ENCODE results near the gene SPDYE8. TPM values are rescaled to one million over a fixed set of nuclear protein-coding genes. Genes with fewer than 3 reads are reported as not detected.
"Not testable (repeated sequence)": the region's sequence is repeated elsewhere in the genome, so short reads cannot be mapped to it uniquely, and the experiment has no call there.

Gene SPDYE8
- total RNA-seq, 4 donors from 2014 or later: not detected

GRCh38 chr7:72975656-72976286, 53.8 kb downstream of the SPDYE8 start:
- H3K36me3 ChIP-seq; H3K9me3 ChIP-seq; H3K4me3 ChIP-seq; H3K4me1 ChIP-seq; intact Hi-C loops (cut with DNase I); H3K27ac ChIP-seq (replicated peaks in 1 of 4); H3K27me3 ChIP-seq: not testable (repeated sequence)
- no CpG with 5 or more reads among the region's 55 CpGs for WGBS
- DNase-seq (ENCODE audit: extremely low spot score): peak; percentile 8

- H3K4me1 ChIP-seq; H3K27ac ChIP-seq (replicated peaks in 1 of 4); H3K9me3 ChIP-seq; H3K4me3 ChIP-seq; H3K27me3 ChIP-seq; H3K36me3 ChIP-seq; DNase-seq (ENCODE audit: extremely low spot score); intact Hi-C loops (cut with DNase I): not testable (repeated sequence)
- no CpG with 5 or more reads among the region's 7 CpGs for WGBS
These were observed 54.8 kb downstream of the SPDYE8 start for GRCh38 chr7:72974781-72975180.

- DNase-seq (ENCODE audit: extremely low spot score); intact Hi-C loops (cut with DNase I): not testable (repeated sequence)
- WGBS: no CpG with 5 or more reads among the region's 6 CpGs
These were observed 58.1 kb downstream of the SPDYE8 start for GRCh38 chr7:72971505-72971904.

More at GRCh38 chr7:72971505-72971904, 58.1 kb downstream of the SPDYE8 start:
- H3K36me3 ChIP-seq; H3K4me3 ChIP-seq; H3K9me3 ChIP-seq; H3K4me1 ChIP-seq; H3K27ac ChIP-seq (replicated peaks in 1 of 4); H3K27me3 ChIP-seq: not testable (repeated sequence)

Small RNA genes lying within 50 kb of the gene (small RNA-seq; reads per million reads assigned to genes)
- gene RF00019: 0 reads per million in 3 donors

Other genes with a start within 250 kb of the SPDYE8 start
- gene TYW1B, start 201.6 kb downstream of the SPDYE8 start, total RNA-seq: 1 to 10 TPM in 3 of 4 donors, under 1 TPM in 1; 0.99 to 4.3 (median 1.5) TPM
- 10 to 100 TPM; 15.6 to 26.2 (median 17.2) TPM for gene POM121, start 104.7 kb downstream of the SPDYE8 start, total RNA-seq
- 1 to 10 TPM in 1 of 4 donors, not detected in 3; 1.2 TPM for gene TRIM74, start 60.3 kb downstream of the SPDYE8 start, total RNA-seq
- gene SPDYE11, start 28.1 kb upstream of the SPDYE8 start, total RNA-seq: not detected
- not detected for gene SPDYE9, start 56.3 kb upstream of the SPDYE8 start, total RNA-seq

Data from esophagus muscularis mucosa (tissue), 4 donors.